Kidney (tissue), 14 donors: Measurements from ENCODE around the gene WSB1. TPM values are rescaled to one million over a fixed set of nuclear protein-coding genes. Genes with fewer than 3 reads are reported as not detected.
A peak's percentile ranks its signal among the peaks of the same experiment; 100 is the strongest.

Experiments used
- DNase-seq, 5 donors: peaks; one replicate each; pipeline ENCODE4 v3.0.0-alpha.2; 2013 to 2020
- FAIRE-seq: peaks from 2 replicates; lab custom pipeline; 2012; peaks lifted over from hg19 to GRCh38; lab: Jason Lieb, UNC
- H3K27ac ChIP-seq, 2 donors: one replicate each; pipeline ENCODE4 v1.7.0; 2013; ENCODE audit warnings: low read depth in 2 of 2, low read length in 2 of 2, inconsistent platforms in 1 of 2
- H3K27me3 ChIP-seq: one replicate; pipeline ENCODE4 v1.7.1; 2013; ENCODE audit warnings: low read length, inconsistent platforms; ENCODE audit not compliant: control insufficient read depth, insufficient read depth
- H3K36me3 ChIP-seq, 3 donors: one replicate each; pipeline versions ENCODE4 v1.7.0 to v1.7.1; 2013; ENCODE audit warnings: low read length in 3 of 3, control low read depth in 1 of 3, inconsistent platforms in 1 of 3; ENCODE audit not compliant: insufficient read depth in 3 of 3, control insufficient read depth in 2 of 3
- H3K4me1 ChIP-seq, 3 donors: one replicate each; pipeline versions ENCODE4 v1.7.0 to v1.7.1; 2013; ENCODE audit warnings: low read length in 3 of 3, inconsistent platforms in 1 of 3, low read depth in 1 of 3; ENCODE audit not compliant: control insufficient read depth in 2 of 3, insufficient read depth in 2 of 3
- H3K4me3 ChIP-seq, 3 donors: one replicate each; pipeline versions ENCODE4 v1.7.0 to v1.8.1; 2013; ENCODE audit warnings: low read length in 3 of 3, control low read depth in 1 of 3, inconsistent platforms in 1 of 3
- H3K9ac ChIP-seq, 3 donors: one replicate each; pipeline versions ENCODE4 v1.7.0 to v1.7.1; 2013; ENCODE audit warnings: low read length in 3 of 3, control low read depth in 1 of 3, inconsistent platforms in 1 of 3
- H3K9me3 ChIP-seq, 3 donors: one replicate each; pipeline versions ENCODE4 v1.7.0 to v1.7.1; 2013; ENCODE audit warnings: low read length in 3 of 3, control low read depth in 1 of 3, inconsistent platforms in 1 of 3; ENCODE audit not compliant: control insufficient read depth in 2 of 3, insufficient read depth in 1 of 3
- CTCF ChIP-seq: IDR thresholded peaks from 3 replicates; pipeline ENCODE4 v1.5.1; 2012; ENCODE audit warnings: mild to moderate bottlenecking, moderate library complexity, borderline replicate concordance; ENCODE audit not compliant: insufficient read depth; ENCODE audit errors: extremely low read depth
- intact Hi-C: fragments of 100-400 bp; cut with DNase I; formaldehyde crosslinking; loops from one replicate; pipeline ENCODE4 v1.11.1; 2022
- polyA plus RNA-seq: library from polyadenylated mRNA; stranded (reverse); fragments of 350-450 nt; fragmentation: Illumina TruSeq; extraction: RNeasy Lipid Tissue Mini Kit (QIAGEN cat#74804); gene quantifications from one replicate; pipeline ENCODE4 v1.2.3, GENCODE V29; 2014; ENCODE audit warnings: low read depth, low replicate concordance; ENCODE audit not compliant: insufficient read depth
- total RNA-seq: library from RNA; stranded (reverse); fragmentation: NEBNext Ultra II Directional; extraction: Animal tissue kit (Norgen Biotek cat#: 25700); gene quantifications from one replicate; pipeline ENCODE4 v1.2.1, GENCODE V29; 2021
- donor health status: control.
- donor health status: control.
- donor health status: control.
- donor health status: control.
- donor health status: control.
- donor health status: DM: yes; HTN: yes; CAD: no.
- donor health status: Normal renal cell carcinoma (clear cell type).

Gene WSB1
- total and polyA plus RNA-seq, 2 donors from 2014 or later, result 59.8 to 195 TPM

- no peak for TF ChIP-seq CTCF
- peak overlapping the region in 1 of 2 donors; percentile 3 for H3K27ac ChIP-seq
- no peaks in the 10 kb centered on the region for H3K9me3 ChIP-seq
- H3K9ac ChIP-seq, result no peak overlapping the region
- no peaks in the 10 kb centered on the region for H3K27me3 ChIP-seq
- intact Hi-C loops, result no loop called here
- no peak overlapping the region for H3K4me3 ChIP-seq
- peaks cover 7 to 15% (median 13%) of the 10 kb centered on the region in 3 donors for H3K36me3 ChIP-seq
- DNase-seq (no peak), FAIRE-seq (no peak)
- H3K4me1 ChIP-seq, result peaks cover 4 to 17% (median 16%) of the 10 kb centered on the region in 3 donors
Observed at GRCh38 chr17:27318228-27318627, 24.3 kb downstream of the WSB1 start.

- Histone ChIP-seq H3K36me3 (peaks cover 6 to 13% (median 11%) of the 10 kb centered on the region in 3 donors), H3K9me3 (no peaks in the 10 kb centered on the region), H3K27me3 (no peaks in the 10 kb centered on the region), H3K4me1 (peaks cover 4 to 21% (median 19%) of the 10 kb centered on the region in 3 donors), H3K4me3 (no peak overlapping the region), H3K9ac (no peak overlapping the region), H3K27ac (peak overlapping the region; percentile 3 to 81)
- DNase-seq (no peak), FAIRE-seq (no peak)
- TF ChIP-seq CTCF, result no peak
- intact Hi-C loops, result no loop called here
Observed at GRCh38 chr17:27318633-27319032, 24.7 kb downstream of the WSB1 start.

- Histone ChIP-seq H3K9me3 (no peaks in the 10 kb centered on the region), H3K4me3 (no peak overlapping the region), H3K27ac (peak overlapping the region; percentile 54 to 81), H3K27me3 (no peaks in the 10 kb centered on the region), H3K36me3 (peaks cover 3 to 13% (median 6%) of the 10 kb centered on the region in 3 donors), H3K4me1 (peaks cover 4 to 27% (median 27%) of the 10 kb centered on the region in 3 donors), H3K9ac (peak overlapping the region in 2 of 3 donors; percentile 2)
- FAIRE-seq (no peak), DNase-seq (peak in 2 of 5 donors; percentile 43 to 90)
- intact Hi-C loops, result no loop called here
- no peak for TF ChIP-seq CTCF
Observed at GRCh38 chr17:27319541-27320221, 25.8 kb downstream of the WSB1 start.
